Adipocyte (in vitro differentiated cells): ENCODE measurements around the gene GALNT17.
"Not testable (repeated sequence)": the region's sequence is repeated elsewhere in the genome, so short reads cannot be mapped to it uniquely, and the experiment has no call there.

Source experiments
- DNase-seq: peaks from one replicate; pipeline ENCODE4 v3.0.0-alpha.2; 2015; ENCODE audit warnings: low read depth
- H3K27me3 ChIP-seq: replicated peaks from 2 replicates; pipeline ENCODE4 v1.7.0; 2013; ENCODE audit warnings: mild to moderate bottlenecking, low read length, moderate library complexity; ENCODE audit not compliant: control insufficient read depth, insufficient read depth
- H3K36me3 ChIP-seq: 2 replicates; pipeline ENCODE4 v1.7.0; 2013; ENCODE audit warnings: low read length, mild to moderate bottlenecking, moderate library complexity; ENCODE audit not compliant: control insufficient read depth, insufficient read depth, severe bottlenecking
- H3K4me1 ChIP-seq: 2 replicates; pipeline ENCODE4 v1.7.0; 2013; ENCODE audit warnings: mild to moderate bottlenecking, low read length, moderate library complexity; ENCODE audit not compliant: control insufficient read depth, insufficient read depth
- H3K4me3 ChIP-seq: 2 replicates; pipeline ENCODE4 v1.7.0; 2013; ENCODE audit warnings: mild to moderate bottlenecking, low read length, moderate library complexity
- H3K9ac ChIP-seq: 2 replicates; pipeline ENCODE4 v1.7.0; 2013; ENCODE audit warnings: mild to moderate bottlenecking, low read length, moderate library complexity
- H3K9me3 ChIP-seq: 2 replicates; pipeline ENCODE4 v1.7.0; 2013; ENCODE audit warnings: mild to moderate bottlenecking, low read length, moderate library complexity; ENCODE audit not compliant: control insufficient read depth

GALNT17 gene

GRCh38 chr7:71580027-71580426 is 448.1 kb downstream of the GALNT17 start:
- H3K9ac ChIP-seq: no peak overlapping the region
- DNase-seq: no peak
- no peak overlapping the region for H3K4me3 ChIP-seq
- H3K27me3 ChIP-seq: no peaks in the 10 kb centered on the region
- H3K4me1 ChIP-seq: no peaks in the 10 kb centered on the region
- H3K36me3 ChIP-seq: no peaks in the 10 kb centered on the region
- H3K9me3 ChIP-seq: no peaks in the 10 kb centered on the region

GRCh38 chr7:71584256-71584655 is 452.3 kb downstream of the GALNT17 start:
- no peak for DNase-seq
- H3K9me3 ChIP-seq: peaks cover 9% of the 10 kb centered on the region

GRCh38 chr7:71591876-71592275 is 459.9 kb downstream of the GALNT17 start:
- Histone ChIP-seq H3K27me3 (no peaks in the 10 kb centered on the region), H3K9me3 (peaks cover 9% of the 10 kb centered on the region), H3K9ac (no peak overlapping the region), H3K36me3 (no peaks in the 10 kb centered on the region), H3K4me3 (no peak overlapping the region), H3K4me1 (no peaks in the 10 kb centered on the region)
- no peak for DNase-seq

More at GRCh38 chr7:71584256-71584655, 452.3 kb downstream of the GALNT17 start:
- Histone ChIP-seq H3K4me1 (no peaks in the 10 kb centered on the region), H3K4me3 (no peak overlapping the region), H3K9ac (no peak overlapping the region), H3K36me3 (no peaks in the 10 kb centered on the region), H3K27me3 (no peaks in the 10 kb centered on the region)

- not testable (repeated sequence) for H3K9ac ChIP-seq, H3K27me3 ChIP-seq, H3K4me1 ChIP-seq, H3K4me3 ChIP-seq, H3K36me3 ChIP-seq, DNase-seq, H3K9me3 ChIP-seq
Observed at GRCh38 chr7:71592388-71592787, 460.4 kb downstream of the GALNT17 start.

- no peaks in the 10 kb centered on the region for H3K9me3 ChIP-seq
- H3K9ac ChIP-seq: no peak overlapping the region
- no peaks in the 10 kb centered on the region for H3K4me1 ChIP-seq
- DNase-seq: no peak
- no peak overlapping the region for H3K4me3 ChIP-seq
- H3K36me3 ChIP-seq: no peaks in the 10 kb centered on the region
- no peaks in the 10 kb centered on the region for H3K27me3 ChIP-seq
Observed at GRCh38 chr7:71594736-71595135, 462.8 kb downstream of the GALNT17 start.

- Histone ChIP-seq H3K27me3 (no peaks in the 10 kb centered on the region), H3K4me3 (no peak overlapping the region), H3K9ac (no peak overlapping the region), H3K9me3 (no peaks in the 10 kb centered on the region), H3K36me3 (no peaks in the 10 kb centered on the region), H3K4me1 (no peaks in the 10 kb centered on the region)
- DNase-seq: no peak
Observed at GRCh38 chr7:71595176-71595575, 463.2 kb downstream of the GALNT17 start.

GRCh38 chr7:71598553-71598952 is 466.6 kb downstream of the GALNT17 start:
- Histone ChIP-seq H3K9me3 (no peaks in the 10 kb centered on the region), H3K4me3 (no peak overlapping the region), H3K9ac (no peak overlapping the region), H3K27me3 (no peaks in the 10 kb centered on the region), H3K36me3 (no peaks in the 10 kb centered on the region), H3K4me1 (peaks cover 9% of the 10 kb centered on the region)
- DNase-seq: no peak

GRCh38 chr7:71601851-71602250 is 469.9 kb downstream of the GALNT17 start:
- peaks cover 9% of the 10 kb centered on the region for H3K4me1 ChIP-seq
- no peaks in the 10 kb centered on the region for H3K36me3 ChIP-seq
- no peaks in the 10 kb centered on the region for H3K27me3 ChIP-seq
- H3K9ac ChIP-seq: no peak overlapping the region
- H3K9me3 ChIP-seq: no peaks in the 10 kb centered on the region
- no peak for DNase-seq
- H3K4me3 ChIP-seq: no peak overlapping the region

GRCh38 chr7:71604818-71605414 is 473.0 kb downstream of the GALNT17 start:
- Histone ChIP-seq H3K4me1 (peaks cover 9% of the 10 kb centered on the region), H3K9ac (no peak overlapping the region), H3K36me3 (no peaks in the 10 kb centered on the region), H3K4me3 (no peak overlapping the region), H3K9me3 (peaks cover 8% of the 10 kb centered on the region), H3K27me3 (no peaks in the 10 kb centered on the region)
- DNase-seq: no peak

GRCh38 chr7:71611986-71612385 is 480.0 kb downstream of the GALNT17 start:
- Histone ChIP-seq H3K4me1 (peaks cover 51% of the 10 kb centered on the region), H3K27me3 (no peaks in the 10 kb centered on the region), H3K9ac (peak overlapping the region; percentile 61), H3K9me3 (peaks cover 8% of the 10 kb centered on the region), H3K4me3 (no peak overlapping the region), H3K36me3 (no peaks in the 10 kb centered on the region)
- DNase-seq: peak; percentile 30

- peaks cover 51% of the 10 kb centered on the region for H3K4me1 ChIP-seq
- no peaks in the 10 kb centered on the region for H3K36me3 ChIP-seq
- H3K9me3 ChIP-seq: peaks cover 3% of the 10 kb centered on the region
- DNase-seq: peak; percentile 8
- peak overlapping the region; percentile 65 for H3K4me3 ChIP-seq
- no peaks in the 10 kb centered on the region for H3K27me3 ChIP-seq
- peak overlapping the region; percentile 61 for H3K9ac ChIP-seq
Observed at GRCh38 chr7:71612911-71613310, 481.0 kb downstream of the GALNT17 start.

GRCh38 chr7:71613313-71613712 is 481.4 kb downstream of the GALNT17 start:
- Histone ChIP-seq H3K9ac (peak overlapping the region; percentile 61), H3K4me1 (peaks cover 51% of the 10 kb centered on the region), H3K27me3 (no peaks in the 10 kb centered on the region), H3K9me3 (no peaks in the 10 kb centered on the region), H3K36me3 (no peaks in the 10 kb centered on the region), H3K4me3 (peak overlapping the region; percentile 65)
- DNase-seq: peak; percentile 6
